GM13976 (cell line): ENCODE measurements around the gene NLGN1.

Experiments used
- DNase-seq: peaks from one replicate; pipeline ENCODE4 v3.0.0; 2012; ENCODE audit warnings: low spot score
- in situ Hi-C: fragments of 300-500 bp; cut with MboI; formaldehyde crosslinking; loops from one replicate; pipeline ENCODE4 v1.12.0; 2022; ENCODE audit warnings: low sequenced_read_pairs, mixed read lengths, inconsistent platforms; ENCODE audit not compliant: unreplicated experiment
- TF ChIP-seq, protein P1 (sequence below): IDR thresholded peaks from 2 replicates; pipeline ENCODE4 v1.5.1; 2012; ENCODE audit warnings: borderline replicate concordance, mild to moderate bottlenecking; ENCODE audit not compliant: insufficient read depth; ENCODE audit errors: extremely low read depth, missing control alignments, control extremely low read depth

Gene NLGN1

DNA sequence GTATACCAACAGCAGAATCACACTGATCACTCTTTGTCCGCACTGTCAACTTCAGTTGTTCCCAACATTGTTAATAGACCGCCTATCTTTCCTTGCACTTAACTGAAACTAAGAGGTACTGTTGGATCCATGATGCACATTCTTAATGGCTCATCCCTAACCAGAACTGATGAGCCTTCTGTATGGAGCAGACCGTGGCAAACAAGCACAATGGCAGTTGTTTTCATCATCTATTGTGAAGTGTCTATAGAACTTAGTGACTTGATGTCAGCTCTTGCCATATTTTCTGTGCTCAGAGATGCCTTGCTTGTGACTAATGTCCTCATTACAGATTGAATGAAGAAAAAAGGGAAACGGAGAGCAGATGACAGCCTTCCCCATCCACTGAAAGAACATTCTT lies 347.4 kb downstream of the NLGN1 start:
- in situ Hi-C loops: no loop called here
- no peak for DNase-seq
- TF ChIP-seq, protein P1, sequence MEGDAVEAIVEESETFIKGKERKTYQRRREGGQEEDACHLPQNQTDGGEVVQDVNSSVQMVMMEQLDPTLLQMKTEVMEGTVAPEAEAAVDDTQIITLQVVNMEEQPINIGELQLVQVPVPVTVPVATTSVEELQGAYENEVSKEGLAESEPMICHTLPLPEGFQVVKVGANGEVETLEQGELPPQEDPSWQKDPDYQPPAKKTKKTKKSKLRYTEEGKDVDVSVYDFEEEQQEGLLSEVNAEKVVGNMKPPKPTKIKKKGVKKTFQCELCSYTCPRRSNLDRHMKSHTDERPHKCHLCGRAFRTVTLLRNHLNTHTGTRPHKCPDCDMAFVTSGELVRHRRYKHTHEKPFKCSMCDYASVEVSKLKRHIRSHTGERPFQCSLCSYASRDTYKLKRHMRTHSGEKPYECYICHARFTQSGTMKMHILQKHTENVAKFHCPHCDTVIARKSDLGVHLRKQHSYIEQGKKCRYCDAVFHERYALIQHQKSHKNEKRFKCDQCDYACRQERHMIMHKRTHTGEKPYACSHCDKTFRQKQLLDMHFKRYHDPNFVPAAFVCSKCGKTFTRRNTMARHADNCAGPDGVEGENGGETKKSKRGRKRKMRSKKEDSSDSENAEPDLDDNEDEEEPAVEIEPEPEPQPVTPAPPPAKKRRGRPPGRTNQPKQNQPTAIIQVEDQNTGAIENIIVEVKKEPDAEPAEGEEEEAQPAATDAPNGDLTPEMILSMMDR: no peak

DNA sequence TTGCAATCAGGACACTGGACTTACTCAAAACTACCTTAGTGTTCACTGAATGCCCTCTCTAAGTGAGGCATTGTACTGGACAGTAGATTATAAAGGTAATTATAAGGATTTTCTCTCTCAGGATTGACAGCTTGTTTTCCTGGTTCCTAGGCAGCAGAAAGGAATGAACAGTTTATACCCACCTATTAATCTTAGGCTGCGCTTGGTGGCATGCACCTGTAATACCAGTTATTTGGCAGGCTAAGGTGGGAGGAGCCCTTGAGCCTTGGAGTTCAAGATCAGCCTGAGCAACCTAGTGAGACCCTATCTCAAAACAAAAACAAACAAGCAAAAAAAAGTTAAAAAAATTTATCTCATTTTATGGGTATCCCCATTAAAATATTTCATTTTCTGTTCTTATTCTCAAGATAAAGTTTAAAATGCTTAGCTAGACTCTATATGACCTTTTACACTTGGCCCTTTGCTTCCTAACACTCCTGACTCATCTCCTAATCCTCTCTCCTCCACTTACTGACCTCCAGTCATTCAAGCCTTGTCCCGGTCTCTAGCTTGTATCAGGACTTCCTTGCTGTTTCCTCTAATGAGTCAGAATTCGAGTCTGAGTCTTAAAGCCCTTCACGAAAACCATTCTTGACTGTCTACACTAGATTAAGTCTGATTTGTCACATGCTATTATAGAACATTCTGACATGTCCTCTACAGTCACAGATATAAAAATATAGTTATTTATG lies 348.6 kb downstream of the NLGN1 start:
- TF ChIP-seq, protein P1: no peak
- DNase-seq: no peak
- in situ Hi-C loops: no loop called here

- DNase-seq: no peak
- TF ChIP-seq, protein P1: no peak
- in situ Hi-C loops: no loop called here
These were observed 349.9 kb downstream of the NLGN1 start for GRCh38 chr3:173747427-173747826.

DNA sequence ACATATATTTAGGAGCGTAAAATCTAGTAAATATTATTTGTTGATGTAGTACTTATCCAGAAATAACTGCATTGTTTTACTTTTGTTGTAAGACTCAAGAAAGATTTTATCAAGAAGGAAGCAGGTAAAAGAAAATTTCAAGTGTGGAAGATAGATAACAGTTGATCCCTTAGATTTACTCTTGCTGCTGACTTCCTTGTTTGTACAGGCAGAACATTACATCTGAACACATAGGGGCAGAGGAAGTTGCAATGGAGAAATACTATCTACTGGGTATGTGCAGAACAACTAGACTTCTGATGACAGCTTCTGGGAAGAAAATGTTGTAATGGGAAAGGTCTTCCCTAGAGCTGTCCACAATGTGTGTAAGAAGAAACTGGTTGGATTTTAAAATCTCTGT lies 350.6 kb downstream of the NLGN1 start:
- TF ChIP-seq, protein P1: no peak
- in situ Hi-C loops: no loop called here
- no peak for DNase-seq

GRCh38 chr3:173750095-173750494 lies 352.6 kb downstream of the NLGN1 start:
- TF ChIP-seq, protein P1: no peak
- in situ Hi-C loops: no loop called here
- no peak for DNase-seq

GRCh38 chr3:173750591-173750990 lies 353.0 kb downstream of the NLGN1 start:
- in situ Hi-C loops: no loop called here
- TF ChIP-seq, protein P1: no peak
- no peak for DNase-seq
